H9 (cell line): ENCODE data around the gene CTDSPL. TPM values are rescaled to one million over a fixed set of nuclear protein-coding genes. Genes with fewer than 3 reads are reported as not detected.

Source experiments
- DNase-seq: peaks from one replicate; pipeline ENCODE4 v3.0.0-alpha.2; 2017
- H2AFZ ChIP-seq: one replicate; pipeline ENCODE4 v1.6.1; 2013; ENCODE audit warnings: mild to moderate bottlenecking, low read length, control low read depth, moderate library complexity
- H2AK5ac ChIP-seq: 2 replicates; pipeline ENCODE4 v1.6.1; 2013; ENCODE audit warnings: low read length, control low read depth, mixed read lengths; ENCODE audit not compliant: insufficient read length
- H2BK120ac ChIP-seq: one replicate; pipeline ENCODE4 v1.6.1; 2013; ENCODE audit warnings: low read depth, mild to moderate bottlenecking, low read length, control low read depth, inconsistent platforms; ENCODE audit not compliant: poor library complexity, severe bottlenecking
- H2BK12ac ChIP-seq: 2 replicates; pipeline ENCODE4 v1.6.1; 2013; ENCODE audit warnings: low read length, control low read depth, mixed read lengths, low read depth; ENCODE audit not compliant: insufficient read length
- H2BK15ac ChIP-seq: 2 replicates; pipeline ENCODE4 v1.6.1; 2013; ENCODE audit warnings: low read depth, low read length, control low read depth
- H2BK20ac ChIP-seq: one replicate; pipeline ENCODE4 v1.6.1; 2013; ENCODE audit warnings: low read depth, mild to moderate bottlenecking, low read length, control low read depth, inconsistent platforms; ENCODE audit not compliant: poor library complexity, severe bottlenecking
- H2BK5ac ChIP-seq: 2 replicates; pipeline ENCODE4 v1.6.1; 2013; ENCODE audit warnings: low read length, control low read depth, mixed read lengths; ENCODE audit not compliant: insufficient read length
- H3K14ac ChIP-seq: 2 replicates; pipeline ENCODE4 v1.6.1; 2013; ENCODE audit warnings: low read length, control low read depth; ENCODE audit not compliant: insufficient read depth
- H3K18ac ChIP-seq: 2 replicates; pipeline ENCODE4 v1.6.1; 2013; ENCODE audit warnings: low read depth, mild to moderate bottlenecking, mixed read lengths, low read length, control low read depth; ENCODE audit not compliant: insufficient read length
- H3K23ac ChIP-seq: 2 replicates; pipeline ENCODE4 v1.6.1; 2013; ENCODE audit warnings: low read length, control low read depth, mixed read lengths, low read depth; ENCODE audit not compliant: insufficient read length
- H3K23me2 ChIP-seq: 2 replicates; pipeline ENCODE4 v1.6.1; 2013; ENCODE audit warnings: low read depth, mild to moderate bottlenecking, mixed read lengths, low read length, control low read depth; ENCODE audit not compliant: insufficient read length, poor library complexity, severe bottlenecking
- H3K27ac ChIP-seq: 2 replicates; pipeline ENCODE4 v1.5.1; 2013; ENCODE audit warnings: low read length, control low read depth, mixed read lengths, low read depth; ENCODE audit not compliant: insufficient read length
- H3K27me3 ChIP-seq: 2 replicates; pipeline ENCODE4 v1.6.1; 2013; ENCODE audit warnings: low read length, control low read depth, inconsistent platforms; ENCODE audit not compliant: insufficient read depth
- H3K4ac ChIP-seq: 2 replicates; pipeline ENCODE4 v1.6.1; 2013; ENCODE audit warnings: low read depth, mild to moderate bottlenecking, control low read depth, inconsistent platforms, low read length, moderate library complexity
- H3K4me1 ChIP-seq: 2 replicates; pipeline ENCODE4 v1.6.1; 2013; ENCODE audit warnings: low read length, control low read depth, inconsistent platforms; ENCODE audit not compliant: insufficient read depth
- H3K4me2 ChIP-seq: 2 replicates; pipeline ENCODE4 v1.6.1; 2013; ENCODE audit warnings: low read length, control low read depth, mixed read lengths; ENCODE audit not compliant: insufficient read length, insufficient read depth
- H3K56ac ChIP-seq: 2 replicates; pipeline ENCODE4 v1.6.1; 2013; ENCODE audit warnings: low read depth, mild to moderate bottlenecking, mixed read lengths, low read length, control low read depth; ENCODE audit not compliant: insufficient read length
- H3K79me1 ChIP-seq: 2 replicates; pipeline ENCODE4 v1.6.1; 2013; ENCODE audit warnings: low read depth, mild to moderate bottlenecking, moderate library complexity, low read length, control low read depth, inconsistent platforms; ENCODE audit not compliant: insufficient read depth, poor library complexity, severe bottlenecking
- H3K79me2 ChIP-seq: 2 replicates; pipeline ENCODE4 v1.6.1; 2013; ENCODE audit warnings: low read length, control low read depth, inconsistent platforms; ENCODE audit not compliant: insufficient read depth
- H3K9ac ChIP-seq: 2 replicates; pipeline ENCODE4 v1.6.1; 2013; ENCODE audit warnings: low read length, control low read depth, mixed read lengths; ENCODE audit not compliant: insufficient read length; ENCODE audit errors: extremely low read depth
- H3K9me3 ChIP-seq: one replicate; pipeline ENCODE4 v1.6.1; 2013; ENCODE audit warnings: low read depth, low read length, inconsistent platforms; ENCODE audit not compliant: control insufficient read depth
- H3T11ph ChIP-seq: one replicate; pipeline ENCODE4 v1.6.1; 2013; ENCODE audit warnings: mild to moderate bottlenecking, low read length, control low read depth, inconsistent platforms
- H4K20me1 ChIP-seq: one replicate; pipeline ENCODE4 v1.6.1; 2013; ENCODE audit not compliant: control insufficient read depth, insufficient read length, insufficient read depth
- H4K5ac ChIP-seq: 2 replicates; pipeline ENCODE4 v1.6.1; 2013; ENCODE audit warnings: low read depth, mild to moderate bottlenecking, mixed read lengths, low read length, control low read depth; ENCODE audit not compliant: insufficient read length
- H4K8ac ChIP-seq: replicated peaks from 2 replicates; pipeline ENCODE4 v1.6.1; 2013; ENCODE audit warnings: low read length, control low read depth, mixed read lengths, low read depth; ENCODE audit not compliant: insufficient read length
- H4K91ac ChIP-seq: 2 replicates; pipeline ENCODE4 v1.6.1; 2013; ENCODE audit warnings: low read depth, mild to moderate bottlenecking, moderate library complexity, mixed read lengths, low read length, control low read depth; ENCODE audit not compliant: insufficient read length
- H3K27ac Mint-ChIP-seq, 3 experiments: 2 replicates in 2 of 3; 3 replicates in 1 of 3; pipeline ENCODE4 v1.8.0; 2020 to 2021; ENCODE audit warnings: mixed read lengths in 3 of 3, mild to moderate bottlenecking in 1 of 3, moderate library complexity in 1 of 3
- H3K27me3 Mint-ChIP-seq: 2 replicates; pipeline ENCODE4 v1.8.0; 2021; ENCODE audit warnings: low read depth, mild to moderate bottlenecking, moderate library complexity, mixed read lengths
- H3K36me3 Mint-ChIP-seq, 3 experiments: 2 replicates in 2 of 3; 3 replicates in 1 of 3; pipeline ENCODE4 v1.8.0; 2020 to 2021; ENCODE audit warnings: low read depth in 3 of 3, mixed read lengths in 3 of 3; ENCODE audit not compliant: insufficient read depth in 1 of 3
- H3K4me1 Mint-ChIP-seq, 2 experiments: 2 replicates each; pipeline ENCODE4 v1.8.0; 2020; ENCODE audit warnings: mixed read lengths in 2 of 2
- H3K4me3 Mint-ChIP-seq, 2 experiments: 2 replicates in 1 of 2; 3 replicates in 1 of 2; pipeline ENCODE4 v1.8.0; 2020 to 2021; ENCODE audit warnings: mild to moderate bottlenecking in 2 of 2, mixed read lengths in 2 of 2, moderate library complexity in 1 of 2
- H3K9me3 Mint-ChIP-seq, 2 experiments: 2 replicates in 1 of 2; 3 replicates in 1 of 2; pipeline ENCODE4 v1.8.0; 2020; ENCODE audit warnings: mild to moderate bottlenecking in 2 of 2, mixed read lengths in 2 of 2, moderate library complexity in 1 of 2
- WGBS: extraction: QIAGEN DNeasy Blood & Tissue Kit; methylation state at CpG from one replicate; pipeline ENCODE4 v1.1.7; 2013; ENCODE audit warnings: missing lambda C conversion rate, low lambda C conversion rate, mixed read lengths; ENCODE audit not compliant: insufficient read length; ENCODE audit errors: extremely low coverage; 5-methylcytosine and 5-hydroxymethylcytosine counted together
- total RNA-seq: library from RNA; stranded (reverse); gene quantifications from 2 replicates; pipeline ENCODE4 v1.2.1, GENCODE V29; 2021
- TF ChIP-seq, protein P1 (sequence below): fragments of 200-600 bp; sonication (generic); conservative IDR thresholded peaks from 3 replicates; pipeline ENCODE4 v1.8.0; 2021; ENCODE audit warnings: antibody characterized with exemption, mild to moderate bottlenecking

The CTDSPL gene
- total RNA-seq, 1 experiment from 2014 or later, result 20.8 TPM

DNA sequence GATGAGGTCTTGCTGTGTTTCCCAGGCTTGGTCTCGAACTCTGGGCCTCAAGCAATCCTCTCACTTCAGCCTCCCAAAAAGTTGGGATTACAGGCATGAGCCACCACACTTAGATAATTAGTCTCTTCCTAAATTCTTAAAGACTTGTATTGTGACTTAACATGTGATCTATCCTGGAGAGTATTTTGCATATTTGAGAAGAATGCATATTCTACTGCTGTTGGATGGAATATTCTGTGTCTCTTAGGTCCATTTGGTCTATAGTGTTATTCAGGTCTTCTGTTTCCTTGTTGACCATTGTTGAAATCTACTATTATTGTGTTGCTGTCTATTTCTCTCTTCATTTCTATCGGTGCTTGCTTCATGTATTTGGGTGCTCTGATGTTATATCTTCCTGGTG lies 68.8 kb downstream of the CTDSPL start:
- no peak overlapping the region for H3T11ph ChIP-seq
- no peaks in the 10 kb centered on the region; the same call in 1 of the 2 replicates for H3K4me1 ChIP-seq
- H3K14ac ChIP-seq, result no peak overlapping the region
- peaks cover 0 to 10% (median 3%) of the 10 kb centered on the region in 3 experiments; a peak in 4 of 7 replicates for H3K36me3 Mint-ChIP-seq
- no peaks in the 10 kb centered on the region for H3K79me1 ChIP-seq
- H3K4me2 ChIP-seq, result no peak overlapping the region
- H3K4me3 Mint-ChIP-seq, result no peak overlapping the region
- no peaks in the 10 kb centered on the region for H3K27me3 Mint-ChIP-seq
- H4K91ac ChIP-seq, result no peak overlapping the region
- no peak overlapping the region for H3K27ac Mint-ChIP-seq
- no peaks in the 10 kb centered on the region; a peak in 1 of 5 replicates for H3K9me3 Mint-ChIP-seq
- H4K8ac ChIP-seq, result no peak overlapping the region
- H3K79me2 ChIP-seq, result no peaks in the 10 kb centered on the region
- peaks cover 2 to 3% of the 10 kb centered on the region in 2 experiments for H3K4me1 Mint-ChIP-seq
- no peak overlapping the region for H2BK12ac ChIP-seq
- H2BK20ac ChIP-seq, result no peak overlapping the region
- H3K4ac ChIP-seq, result no peak overlapping the region
- H3K27me3 ChIP-seq, result no peaks in the 10 kb centered on the region
- H2AK5ac ChIP-seq, result no peak overlapping the region
- no peaks in the 10 kb centered on the region for H3K9me3 ChIP-seq
- H2BK15ac ChIP-seq, result no peak overlapping the region
- H3K23ac ChIP-seq, result no peak overlapping the region
- H4K5ac ChIP-seq, result no peak overlapping the region
- WGBS, result no CpG with 5 or more reads among the region's 2 CpGs
- no peak for DNase-seq
- H4K20me1 ChIP-seq, result no peaks in the 10 kb centered on the region
- no peak overlapping the region for H2AFZ ChIP-seq
- no peak overlapping the region for H3K9ac ChIP-seq
- H2BK120ac ChIP-seq, result no peak overlapping the region
- TF ChIP-seq, protein P1, sequence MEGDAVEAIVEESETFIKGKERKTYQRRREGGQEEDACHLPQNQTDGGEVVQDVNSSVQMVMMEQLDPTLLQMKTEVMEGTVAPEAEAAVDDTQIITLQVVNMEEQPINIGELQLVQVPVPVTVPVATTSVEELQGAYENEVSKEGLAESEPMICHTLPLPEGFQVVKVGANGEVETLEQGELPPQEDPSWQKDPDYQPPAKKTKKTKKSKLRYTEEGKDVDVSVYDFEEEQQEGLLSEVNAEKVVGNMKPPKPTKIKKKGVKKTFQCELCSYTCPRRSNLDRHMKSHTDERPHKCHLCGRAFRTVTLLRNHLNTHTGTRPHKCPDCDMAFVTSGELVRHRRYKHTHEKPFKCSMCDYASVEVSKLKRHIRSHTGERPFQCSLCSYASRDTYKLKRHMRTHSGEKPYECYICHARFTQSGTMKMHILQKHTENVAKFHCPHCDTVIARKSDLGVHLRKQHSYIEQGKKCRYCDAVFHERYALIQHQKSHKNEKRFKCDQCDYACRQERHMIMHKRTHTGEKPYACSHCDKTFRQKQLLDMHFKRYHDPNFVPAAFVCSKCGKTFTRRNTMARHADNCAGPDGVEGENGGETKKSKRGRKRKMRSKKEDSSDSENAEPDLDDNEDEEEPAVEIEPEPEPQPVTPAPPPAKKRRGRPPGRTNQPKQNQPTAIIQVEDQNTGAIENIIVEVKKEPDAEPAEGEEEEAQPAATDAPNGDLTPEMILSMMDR, result no peak
- H3K56ac ChIP-seq, result no peak overlapping the region
- H3K18ac ChIP-seq, result no peak overlapping the region
- H3K23me2 ChIP-seq, result no peaks in the 10 kb centered on the region
- H2BK5ac ChIP-seq, result no peak overlapping the region
- no peak overlapping the region for H3K27ac ChIP-seq
